Type B pancreatic cell (in vitro differentiated cells): ENCODE results near the gene APLP2. TPM values are rescaled to one million over a fixed set of nuclear protein-coding genes. Genes with fewer than 3 reads are reported as not detected.

Experiments used
- DNase-seq: peaks from one replicate; pipeline ENCODE4 v3.0.0; 2021; ENCODE audit warnings: mixed read lengths; ENCODE audit not compliant: unreplicated experiment; ENCODE audit errors: extremely low spot score
- H3K27ac Mint-ChIP-seq: 2 replicates; pipeline ENCODE4 v1.8.0; 2021; ENCODE audit warnings: mild to moderate bottlenecking, mixed read lengths
- H3K27me3 Mint-ChIP-seq: 2 replicates; pipeline ENCODE4 v1.8.0; 2021; ENCODE audit warnings: mixed read lengths
- H3K36me3 Mint-ChIP-seq: 2 replicates; pipeline ENCODE4 v1.8.0; 2021; ENCODE audit warnings: mixed read lengths
- H3K4me1 Mint-ChIP-seq: one replicate; pipeline ENCODE4 v1.8.0; 2021; ENCODE audit warnings: mixed read lengths; ENCODE audit not compliant: unreplicated experiment
- H3K4me3 Mint-ChIP-seq: 2 replicates; pipeline ENCODE4 v1.8.0; 2021; ENCODE audit warnings: mild to moderate bottlenecking, mixed read lengths
- H3K9me3 Mint-ChIP-seq: 2 replicates; pipeline ENCODE4 v1.8.0; 2021; ENCODE audit warnings: mixed read lengths
- CTCF ChIP-seq: fragments of 200-600 bp; sonication (generic); conservative IDR thresholded peaks from 2 replicates; pipeline ENCODE4 v1.5.0; 2021; ENCODE audit warnings: antibody characterized with exemption, mild to moderate bottlenecking
- total RNA-seq: library from RNA; stranded (reverse); gene quantifications from 2 replicates; pipeline ENCODE4 v1.2.1, GENCODE V29; 2021; ENCODE audit warnings: low replicate concordance

APLP2 gene
- total RNA-seq, 1 donor from 2014 or later: 207 TPM

GRCh38 chr11:130071211-130071712, 1.6 kb downstream of the APLP2 start:
- no peak for DNase-seq
- peak overlapping the region; percentile 77 for H3K27ac Mint-ChIP-seq
- peaks cover 36% of the 10 kb centered on the region for H3K4me1 Mint-ChIP-seq
- TF ChIP-seq CTCF: no peak
- no peaks in the 10 kb centered on the region for H3K9me3 Mint-ChIP-seq
- no peaks in the 10 kb centered on the region for H3K27me3 Mint-ChIP-seq
- peaks cover under 1% of the 10 kb centered on the region for H3K36me3 Mint-ChIP-seq
- H3K4me3 Mint-ChIP-seq: peak overlapping the region; percentile 93

GRCh38 chr11:130074736-130075135, 5.0 kb downstream of the APLP2 start:
- TF ChIP-seq CTCF: no peak
- no peak for DNase-seq
- Mint-ChIP-seq H3K4me1 (peaks cover 35% of the 10 kb centered on the region), H3K36me3 (peaks cover 4% of the 10 kb centered on the region), H3K9me3 (no peaks in the 10 kb centered on the region), H3K4me3 (no peak overlapping the region), H3K27me3 (no peaks in the 10 kb centered on the region), H3K27ac (no peak overlapping the region)

GRCh38 chr11:130076778-130077481, 7.2 kb downstream of the APLP2 start:
- Mint-ChIP-seq H3K4me1 (peaks cover 33% of the 10 kb centered on the region), H3K9me3 (no peaks in the 10 kb centered on the region), H3K36me3 (peaks cover 4% of the 10 kb centered on the region), H3K27ac (no peak overlapping the region), H3K27me3 (no peaks in the 10 kb centered on the region), H3K4me3 (peak overlapping the region; percentile 7)
- DNase-seq: no peak
- no peak for TF ChIP-seq CTCF

- Mint-ChIP-seq H3K36me3 (peaks cover 8% of the 10 kb centered on the region), H3K9me3 (no peaks in the 10 kb centered on the region), H3K4me3 (no peak overlapping the region), H3K4me1 (peaks cover 30% of the 10 kb centered on the region), H3K27ac (no peak overlapping the region), H3K27me3 (no peaks in the 10 kb centered on the region)
- no peak for DNase-seq
- no peak for TF ChIP-seq CTCF
Observed at GRCh38 chr11:130077671-130078070, 8.0 kb downstream of the APLP2 start.

GRCh38 chr11:130078080-130078479, 8.4 kb downstream of the APLP2 start:
- TF ChIP-seq CTCF: no peak
- peaks cover 31% of the 10 kb centered on the region for H3K4me1 Mint-ChIP-seq
- no peaks in the 10 kb centered on the region for H3K27me3 Mint-ChIP-seq
- H3K27ac Mint-ChIP-seq: no peak overlapping the region
- DNase-seq: no peak
- peaks cover 9% of the 10 kb centered on the region for H3K36me3 Mint-ChIP-seq
- no peak overlapping the region for H3K4me3 Mint-ChIP-seq
- H3K9me3 Mint-ChIP-seq: no peaks in the 10 kb centered on the region
